Neural cell (in vitro differentiated cells): ENCODE results near the gene GNPTG. TPM values are rescaled to one million over a fixed set of nuclear protein-coding genes. Genes with fewer than 3 reads are reported as not detected.

Experiments
- H2AFZ ChIP-seq: fragments of 200-600, 300-800 bp; sonication (generic), shearing (Covaris generic); 2 replicates; pipeline ENCODE4 v1.6.0; 2014; ENCODE audit warnings: low read depth, mild to moderate bottlenecking, antibody characterized with exemption, low read length, moderate library complexity
- H3F3A ChIP-seq: fragments of 200-600 bp; shearing (Covaris generic); 2 replicates; pipeline ENCODE4 v1.6.1; 2016; ENCODE audit warnings: mild to moderate bottlenecking, moderate library complexity, mixed read lengths, antibody characterized with exemption, low read length; ENCODE audit not compliant: insufficient read depth, poor library complexity, severe bottlenecking
- H3K27ac ChIP-seq: fragments of 200-600, 300-800 bp; sonication (generic), shearing (Covaris generic); 2 replicates; pipeline ENCODE4 v1.5.1; 2014; ENCODE audit warnings: mild to moderate bottlenecking, low read length, moderate library complexity
- H3K27me3 ChIP-seq: fragments of 300-800, 200-600 bp; sonication (generic), shearing (Covaris generic); 2 replicates; pipeline ENCODE4 v1.6.0; 2014; ENCODE audit warnings: mild to moderate bottlenecking, low read depth, low read length, moderate library complexity; ENCODE audit not compliant: insufficient read depth
- H3K36me3 ChIP-seq: fragments of 300-800, 200-600 bp; sonication (generic), shearing (Covaris generic); 2 replicates; pipeline ENCODE4 v1.5.1; 2014; ENCODE audit warnings: mild to moderate bottlenecking, antibody characterized with exemption, low read length, moderate library complexity; ENCODE audit not compliant: insufficient read depth
- H3K4me2 ChIP-seq: fragments of 300-800, 200-600 bp; sonication (generic), shearing (Covaris generic); 2 replicates; pipeline ENCODE4 v1.6.0; 2014; ENCODE audit warnings: mild to moderate bottlenecking, low read length
- H3K4me3 ChIP-seq: fragments of 300-800, 200-600 bp; sonication (generic), shearing (Covaris generic); 2 replicates; pipeline ENCODE4 v1.5.1; 2014; ENCODE audit warnings: mild to moderate bottlenecking, low read length, moderate library complexity
- H3K79me2 ChIP-seq: fragments of 200-600 bp; shearing (Covaris generic); replicated peaks from 2 replicates; pipeline ENCODE4 v1.6.0; 2014; ENCODE audit warnings: mild to moderate bottlenecking, low read length, moderate library complexity; ENCODE audit not compliant: insufficient read depth
- H3K9ac ChIP-seq: fragments of 300-800, 200-600 bp; sonication (generic), shearing (Covaris generic); 2 replicates; pipeline ENCODE4 v1.6.1; 2016; ENCODE audit warnings: mild to moderate bottlenecking, low read length, mixed read lengths
- H3K9me2 ChIP-seq: fragments of 200-600 bp; shearing (Covaris generic); 2 replicates; pipeline ENCODE4 v1.6.1; 2016; ENCODE audit warnings: mild to moderate bottlenecking, low read length, mixed read lengths; ENCODE audit not compliant: insufficient read depth
- H3K9me3 ChIP-seq: fragments of 200-600, 300-800 bp; sonication (generic), shearing (Covaris generic); 2 replicates; pipeline ENCODE4 v1.6.1; 2016; ENCODE audit warnings: mild to moderate bottlenecking, mixed run types, low read length, moderate library complexity, mixed read lengths
- H4K20me1 ChIP-seq: fragments of 200-600 bp; shearing (Covaris generic); 2 replicates; pipeline ENCODE4 v1.6.1; 2016; ENCODE audit warnings: mild to moderate bottlenecking, mixed run types; ENCODE audit not compliant: insufficient read depth
- CTCF ChIP-seq: fragments of 450-650 bp; IDR thresholded peaks from 2 replicates; pipeline ENCODE4 v1.5.1; 2014; ENCODE audit warnings: antibody characterized with exemption, mild to moderate bottlenecking, moderate library complexity; ENCODE audit not compliant: poor library complexity, severe bottlenecking
- EP300 ChIP-seq: fragments of 450-650 bp; conservative IDR thresholded peaks from 2 replicates; pipeline ENCODE4 v1.6.1; 2014; ENCODE audit warnings: antibody characterized with exemption, mild to moderate bottlenecking, moderate library complexity; ENCODE audit not compliant: poor library complexity, severe bottlenecking
- EZH2 ChIP-seq: fragments of 200-600, 300-800 bp; shearing (Covaris generic), sonication (generic); IDR thresholded peaks from 2 replicates; pipeline ENCODE4 v1.6.1; 2014; ENCODE audit warnings: antibody characterized with exemption, low read length, borderline replicate concordance, mild to moderate bottlenecking; ENCODE audit not compliant: insufficient read depth, poor library complexity, severe bottlenecking
- MXI1 ChIP-seq: fragments of 450-650 bp; conservative IDR thresholded peaks from 2 replicates; pipeline ENCODE4 v1.6.1; 2014; ENCODE audit warnings: antibody characterized with exemption, mild to moderate bottlenecking; ENCODE audit not compliant: poor library complexity, severe bottlenecking
- POLR2AphosphoS5 ChIP-seq: IDR thresholded peaks from 2 replicates; pipeline ENCODE4 v1.6.1; 2012
- RAD21 ChIP-seq: fragments of 450-650 bp; conservative IDR thresholded peaks from 2 replicates; pipeline ENCODE4 v1.6.1; 2014; ENCODE audit warnings: antibody characterized with exemption, mild to moderate bottlenecking, moderate library complexity
- REST ChIP-seq: IDR thresholded peaks from 2 replicates; pipeline ENCODE4 v1.6.1; 2012; ENCODE audit warnings: borderline replicate concordance
- SMC3 ChIP-seq: fragments of 450-650 bp; conservative IDR thresholded peaks from 2 replicates; pipeline ENCODE4 v1.6.1; 2014; ENCODE audit warnings: antibody characterized with exemption, mild to moderate bottlenecking, moderate library complexity; ENCODE audit not compliant: poor library complexity
- TAF1 ChIP-seq: IDR thresholded peaks from 2 replicates; pipeline ENCODE4 v1.6.1; 2012; ENCODE audit warnings: low read depth
- polyA plus RNA-seq: library from polyadenylated mRNA; depleted of rRNA; stranded (reverse); fragments of >200 nt; gene quantifications from 2 replicates; pipeline ENCODE4 v1.2.3, GENCODE V29; 2014

The GNPTG gene
- polyA plus RNA-seq, 1 donor from 2014 or later = 90.5 TPM

DNA sequence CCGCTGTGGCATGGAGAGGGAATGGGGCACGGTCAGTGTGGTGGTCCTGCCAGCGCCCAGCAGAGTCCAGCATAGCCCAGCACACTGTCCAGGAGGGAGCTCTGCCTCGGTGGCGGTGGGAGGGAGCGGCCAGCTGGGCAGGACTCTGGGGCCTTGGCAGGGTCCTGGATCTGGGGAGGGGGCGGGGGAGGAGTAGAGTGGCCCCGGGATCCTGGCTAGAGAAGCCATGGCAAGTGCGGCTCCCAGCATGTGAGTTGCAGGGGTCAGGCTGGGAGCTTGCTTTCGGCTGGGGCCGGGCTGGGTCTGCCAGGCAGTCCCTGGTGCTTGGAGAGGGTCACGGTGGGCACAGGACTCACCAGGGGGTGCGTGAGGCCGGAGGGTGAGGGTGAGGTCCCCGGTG is 3.9 kb downstream of the GNPTG start:
- H3K27me3 ChIP-seq = no peaks in the 10 kb centered on the region
- no peak overlapping the region for H3K27ac ChIP-seq
- H3F3A ChIP-seq = no peaks in the 10 kb centered on the region
- no peak for TF ChIP-seq POLR2AphosphoS5
- TF ChIP-seq MXI1 = no peak
- TF ChIP-seq SMC3 = no peak
- no peak for TF ChIP-seq REST
- no peak for TF ChIP-seq RAD21
- no peak for TF ChIP-seq EP300
- H3K4me3 ChIP-seq = no peak overlapping the region
- H2AFZ ChIP-seq = no peak overlapping the region
- H3K9me2 ChIP-seq = no peaks in the 10 kb centered on the region
- H3K9me3 ChIP-seq = no peaks in the 10 kb centered on the region
- H4K20me1 ChIP-seq = no peaks in the 10 kb centered on the region
- H3K4me2 ChIP-seq = no peak overlapping the region
- no peak overlapping the region for H3K9ac ChIP-seq
- peaks cover 26% of the 10 kb centered on the region for H3K79me2 ChIP-seq
- no peaks in the 10 kb centered on the region for H3K36me3 ChIP-seq

GRCh38 chr16:1356061-1356900 is 4.5 kb downstream of the GNPTG start:
- Histone ChIP-seq H3K27me3 (no peaks in the 10 kb centered on the region), H3K36me3 (no peaks in the 10 kb centered on the region), H4K20me1 (no peaks in the 10 kb centered on the region), H3K4me3 (no peak overlapping the region), H3K4me2 (no peak overlapping the region), H3F3A (no peaks in the 10 kb centered on the region), H3K27ac (no peak overlapping the region), H3K9me3 (no peaks in the 10 kb centered on the region), H3K9me2 (no peaks in the 10 kb centered on the region), H3K9ac (no peak overlapping the region), H2AFZ (no peak overlapping the region), H3K79me2 (peaks cover 21% of the 10 kb centered on the region)
- TF ChIP-seq EZH2 (no peak), CTCF (no peak), TAF1 (no peak), SMC3 (no peak), REST (no peak), POLR2AphosphoS5 (no peak), RAD21 (no peak), MXI1 (no peak), EP300 (no peak)
